ENCODE data around the gene OSCAR.

DNA sequence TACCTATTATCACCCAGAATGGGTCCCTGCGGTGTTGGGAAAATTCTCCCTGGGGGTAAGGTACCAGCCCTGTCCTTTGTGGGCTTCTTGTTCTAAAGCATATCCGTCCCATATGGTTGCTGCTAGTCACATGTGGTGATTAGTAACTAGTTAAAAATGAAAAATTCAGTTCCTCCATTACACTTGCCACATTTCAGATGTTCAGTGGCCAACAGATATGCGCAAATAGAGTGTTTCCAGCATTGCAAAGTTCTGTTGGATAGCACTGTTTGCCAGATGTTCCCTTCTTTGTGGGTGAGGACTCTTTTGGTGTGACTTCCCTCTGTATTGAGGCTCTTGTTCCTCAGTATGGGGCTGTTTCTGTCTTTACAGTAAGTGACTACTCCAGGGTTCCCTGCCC is 40.8 kb upstream of the OSCAR start:
- TF ChIP-seq, protein P1, sequence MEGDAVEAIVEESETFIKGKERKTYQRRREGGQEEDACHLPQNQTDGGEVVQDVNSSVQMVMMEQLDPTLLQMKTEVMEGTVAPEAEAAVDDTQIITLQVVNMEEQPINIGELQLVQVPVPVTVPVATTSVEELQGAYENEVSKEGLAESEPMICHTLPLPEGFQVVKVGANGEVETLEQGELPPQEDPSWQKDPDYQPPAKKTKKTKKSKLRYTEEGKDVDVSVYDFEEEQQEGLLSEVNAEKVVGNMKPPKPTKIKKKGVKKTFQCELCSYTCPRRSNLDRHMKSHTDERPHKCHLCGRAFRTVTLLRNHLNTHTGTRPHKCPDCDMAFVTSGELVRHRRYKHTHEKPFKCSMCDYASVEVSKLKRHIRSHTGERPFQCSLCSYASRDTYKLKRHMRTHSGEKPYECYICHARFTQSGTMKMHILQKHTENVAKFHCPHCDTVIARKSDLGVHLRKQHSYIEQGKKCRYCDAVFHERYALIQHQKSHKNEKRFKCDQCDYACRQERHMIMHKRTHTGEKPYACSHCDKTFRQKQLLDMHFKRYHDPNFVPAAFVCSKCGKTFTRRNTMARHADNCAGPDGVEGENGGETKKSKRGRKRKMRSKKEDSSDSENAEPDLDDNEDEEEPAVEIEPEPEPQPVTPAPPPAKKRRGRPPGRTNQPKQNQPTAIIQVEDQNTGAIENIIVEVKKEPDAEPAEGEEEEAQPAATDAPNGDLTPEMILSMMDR (IDR thresholded peaks at IDR 0.05): no peak
- TF ChIP-seq POLR2AphosphoS5 (IDR thresholded peaks at IDR 0.05; ENCODE audit: insufficient read depth in 1 of 2, low read depth in 1 of 2): no peak
- no peak for TF ChIP-seq POLR2A (IDR thresholded peaks at IDR 0.05)
